ENCODE measurements around the gene FGF14.

Gene FGF14

DNA sequence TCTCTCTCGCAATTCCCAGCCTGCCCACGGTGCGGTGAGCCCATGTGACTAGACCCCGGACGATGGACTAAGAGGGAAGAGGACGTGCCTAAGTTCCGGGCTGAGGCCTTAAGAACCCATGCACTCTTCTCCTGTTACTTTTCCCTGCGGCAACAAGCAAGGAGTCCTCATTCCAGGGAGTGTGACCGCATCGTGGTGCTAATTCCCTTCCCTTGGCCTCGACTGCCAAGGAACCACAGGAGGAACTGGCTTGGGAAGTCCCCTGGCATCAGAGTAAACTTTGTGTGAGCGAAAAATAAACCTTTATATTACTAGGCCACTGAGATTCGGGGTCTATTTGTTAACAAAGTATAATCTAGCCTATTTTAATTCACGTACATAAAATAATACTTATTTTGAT, 34.0 kb downstream of the FGF14 start:
- DNase-seq (ENCODE audit: low read depth) = no peak

DNA sequence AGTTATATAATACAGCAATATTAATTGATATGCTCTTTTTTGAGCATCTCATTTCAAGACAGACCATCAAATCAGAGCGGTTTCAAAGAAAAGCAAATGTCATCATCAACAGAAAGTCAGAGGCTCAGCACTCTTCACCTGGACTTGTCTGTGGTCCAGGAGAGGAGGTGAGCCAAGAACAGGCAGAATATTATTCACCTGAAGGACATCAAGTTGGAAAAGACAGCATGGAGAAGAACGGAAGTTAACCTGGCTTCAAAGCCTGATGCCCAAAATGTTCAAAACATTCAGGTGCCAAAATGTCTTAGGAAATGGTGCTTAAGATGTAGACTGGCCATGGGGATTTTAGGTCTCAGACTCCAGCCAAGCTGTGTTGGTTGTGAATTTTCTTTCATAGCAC, 40.7 kb downstream of the FGF14 start:
- DNase-seq (ENCODE audit: low read depth) = no peak

DNA sequence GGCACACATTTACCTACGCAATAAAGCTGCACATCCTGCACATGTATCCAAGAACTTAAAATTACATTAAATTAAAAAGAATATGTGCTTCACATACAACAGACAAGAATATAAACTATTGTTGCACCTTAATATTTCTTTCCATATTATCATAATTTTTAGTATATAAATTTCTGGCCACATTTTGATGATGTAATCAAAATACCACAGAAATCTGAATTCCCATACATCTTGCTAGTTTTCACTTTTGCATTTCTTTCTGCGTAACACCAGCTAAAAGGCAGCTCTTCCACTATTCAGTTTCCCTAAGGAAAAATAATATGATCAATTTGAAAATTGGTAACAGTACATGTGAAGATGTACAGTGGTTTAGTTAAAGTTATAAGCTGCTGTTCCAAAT, 42.6 kb downstream of the FGF14 start:
- DNase-seq (ENCODE audit: low read depth) = no peak

DNA sequence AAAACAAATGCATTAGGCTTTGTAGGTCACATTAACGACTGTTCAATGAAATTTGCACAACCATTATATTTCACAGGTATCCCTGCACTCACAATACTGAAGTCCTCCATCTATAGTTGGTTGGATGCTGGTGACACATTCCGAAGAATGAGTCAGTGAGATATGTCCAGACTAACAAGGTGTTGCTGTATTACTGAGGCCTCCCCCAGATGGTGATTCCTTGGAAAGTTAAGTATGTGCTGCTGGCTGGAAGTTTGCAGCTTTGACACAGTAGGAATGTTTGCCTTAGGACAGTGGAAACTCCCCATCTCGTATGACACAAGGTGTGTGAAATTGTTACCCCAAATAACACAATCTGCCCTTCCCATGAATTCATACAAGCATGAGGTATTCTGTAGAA, 46.6 kb downstream of the FGF14 start:
- DNase-seq (ENCODE audit: low read depth) = no peak

DNA sequence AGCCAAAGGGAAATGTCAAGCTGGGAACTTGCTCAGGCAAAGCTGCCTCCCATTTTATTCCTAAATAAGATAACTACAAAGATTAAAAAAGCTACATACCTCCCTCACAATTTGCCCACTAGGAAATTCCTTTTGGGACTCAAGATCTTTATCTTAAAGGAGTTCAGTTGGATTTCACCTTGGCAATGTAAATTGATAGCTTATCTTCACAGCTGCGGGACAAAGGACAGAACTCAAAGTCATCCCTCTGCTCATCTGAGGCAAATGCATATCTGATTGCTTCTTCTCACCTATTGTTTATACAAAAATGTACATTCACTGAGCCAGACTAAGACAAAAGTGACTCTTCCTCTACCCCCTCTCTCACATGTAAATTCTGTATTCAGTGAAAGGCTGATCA, 47.8 kb downstream of the FGF14 start:
- no peak for DNase-seq (ENCODE audit: low read depth)

DNA sequence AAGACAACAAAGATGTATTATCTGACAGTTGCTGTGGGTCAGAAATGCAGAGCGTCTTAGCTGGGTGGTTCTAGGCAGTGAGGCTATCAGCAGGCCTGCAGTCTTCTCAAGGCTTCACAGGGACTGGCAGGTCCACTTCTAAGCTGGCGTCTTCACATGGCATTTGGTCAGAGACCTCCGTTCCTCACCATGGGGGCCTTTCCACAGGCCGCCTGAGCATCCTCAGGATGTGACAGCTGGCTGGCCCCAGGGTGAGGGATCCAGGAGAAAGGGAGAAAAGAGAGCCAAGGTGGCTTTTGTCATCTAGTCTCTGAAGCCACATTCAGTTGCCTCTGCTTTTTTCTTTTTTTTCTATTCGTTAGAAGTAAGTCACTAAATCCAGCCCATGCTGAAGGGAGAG, 50.3 kb downstream of the FGF14 start:
- no peak for DNase-seq (ENCODE audit: low read depth)

DNA sequence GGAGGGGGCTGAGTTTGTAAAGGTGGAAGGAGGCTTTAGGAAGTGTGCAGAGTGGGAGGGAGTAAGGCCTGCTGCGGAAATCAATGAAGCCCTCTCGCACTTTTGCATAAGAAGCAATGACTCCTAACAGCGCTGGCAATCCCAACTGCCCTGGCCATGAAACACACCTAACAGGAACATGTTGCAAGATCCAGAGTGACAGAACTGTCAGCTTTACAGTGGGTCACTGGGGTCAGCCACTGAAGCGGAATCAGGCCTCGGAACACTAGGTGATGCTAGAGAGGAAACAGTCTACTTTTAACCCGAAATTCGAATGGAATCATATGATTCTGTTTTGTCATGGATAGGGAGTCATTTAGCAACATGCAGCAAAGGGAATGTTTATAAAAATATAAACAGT, 54.4 kb downstream of the FGF14 start:
- no peak for DNase-seq (ENCODE audit: low read depth)

DNA sequence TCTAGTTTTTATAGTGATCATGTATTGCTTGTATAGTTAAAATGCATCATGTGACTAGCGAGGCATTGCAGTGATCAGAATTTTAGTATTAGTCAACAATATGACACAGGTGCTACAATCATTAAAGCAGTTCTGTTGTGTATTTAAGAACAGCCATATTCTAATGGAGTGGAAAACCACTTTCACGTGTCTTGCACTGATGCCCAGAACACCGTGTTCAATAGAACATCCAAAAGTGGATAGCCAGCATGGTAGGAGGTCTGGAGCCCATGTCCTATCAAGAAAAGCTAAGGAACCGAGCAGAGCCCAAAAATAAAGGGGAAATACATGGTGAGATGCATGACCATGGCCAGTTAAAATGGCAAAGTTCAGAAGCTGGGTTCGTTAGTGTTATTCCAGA, 55.1 kb downstream of the FGF14 start:
- no peak for DNase-seq (ENCODE audit: low read depth)

DNA sequence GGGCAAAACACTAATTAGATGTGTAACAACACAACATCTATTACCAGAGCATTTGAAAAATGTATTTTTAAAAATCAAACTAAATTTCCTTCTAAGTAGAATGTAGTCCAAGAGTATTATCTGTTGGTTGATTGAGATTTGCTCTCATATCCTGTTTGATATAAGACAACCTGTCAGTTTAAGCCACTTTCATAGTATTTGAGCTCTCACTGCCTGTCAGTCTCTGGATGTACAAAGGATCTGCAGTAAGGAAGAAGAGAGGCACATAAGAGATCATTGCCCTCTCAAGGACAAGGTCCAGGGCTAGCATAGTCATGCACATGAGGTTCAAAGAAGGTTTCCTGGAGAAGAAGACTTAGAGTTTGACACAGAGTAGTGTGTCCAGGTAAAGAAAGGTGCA, 57.4 kb downstream of the FGF14 start:
- DNase-seq (ENCODE audit: low read depth) = no peak

DNA sequence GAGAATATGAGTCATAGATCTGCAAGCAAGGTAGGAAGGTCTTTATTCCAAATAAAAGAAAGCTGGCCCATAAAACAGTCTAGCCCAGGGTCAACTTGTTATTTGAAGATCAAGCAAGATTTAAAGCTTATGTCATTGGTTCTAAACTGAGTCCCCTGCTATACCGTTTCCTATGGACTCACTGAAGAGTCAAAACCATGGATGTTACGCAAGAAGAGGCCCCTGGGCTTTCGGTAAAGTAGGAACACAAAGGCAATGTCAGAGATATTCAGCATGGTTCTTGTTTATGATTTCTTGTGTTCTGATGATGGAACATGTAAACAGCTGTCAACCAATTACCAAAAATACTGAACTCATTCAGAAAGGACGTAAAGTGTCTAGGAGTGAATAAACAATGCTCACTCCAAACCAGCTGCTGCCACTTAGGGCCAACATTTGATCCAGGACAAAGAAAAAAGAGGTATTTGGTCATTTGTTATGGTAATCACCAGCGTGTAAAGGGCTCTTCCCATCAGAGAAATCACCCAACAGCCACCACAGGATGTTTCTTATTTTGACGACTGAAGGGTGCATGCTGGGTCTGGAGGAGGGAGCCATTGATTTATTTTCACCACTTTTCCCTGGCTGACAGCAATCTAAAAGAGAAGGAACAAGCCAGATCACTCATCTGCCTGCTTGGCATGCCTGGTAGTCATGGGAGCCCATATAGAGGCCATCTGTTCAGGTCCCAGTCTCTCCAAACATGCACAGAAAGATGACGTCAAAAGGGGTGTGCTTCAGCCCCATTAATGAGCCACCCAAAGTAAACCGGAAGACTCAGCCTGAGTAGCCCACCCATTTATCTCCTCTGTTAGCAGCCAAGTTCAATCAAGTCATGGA, 68.3 kb downstream of the FGF14 start:
- no peak for DNase-seq (ENCODE audit: low read depth)

DNA sequence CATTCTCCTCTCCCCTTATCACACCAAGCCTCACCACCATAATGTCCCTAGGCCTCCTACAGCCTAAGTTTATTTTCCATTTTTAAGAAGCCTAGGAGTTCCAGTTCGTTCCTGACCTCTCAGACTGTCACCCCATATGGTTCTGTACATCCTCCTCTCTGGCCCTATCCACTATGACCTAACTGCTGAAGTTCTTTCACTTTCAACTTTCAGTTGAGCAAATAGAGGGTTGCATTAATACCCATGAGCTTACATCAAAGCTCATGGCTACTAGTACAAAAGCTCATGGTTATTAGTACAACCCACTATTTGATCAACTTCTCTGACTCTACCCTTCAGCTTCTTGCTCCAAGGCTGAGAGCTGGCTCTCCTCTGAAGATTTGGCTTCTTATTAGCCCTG, 72.9 kb downstream of the FGF14 start:
- DNase-seq (ENCODE audit: low read depth) = no peak

DNA sequence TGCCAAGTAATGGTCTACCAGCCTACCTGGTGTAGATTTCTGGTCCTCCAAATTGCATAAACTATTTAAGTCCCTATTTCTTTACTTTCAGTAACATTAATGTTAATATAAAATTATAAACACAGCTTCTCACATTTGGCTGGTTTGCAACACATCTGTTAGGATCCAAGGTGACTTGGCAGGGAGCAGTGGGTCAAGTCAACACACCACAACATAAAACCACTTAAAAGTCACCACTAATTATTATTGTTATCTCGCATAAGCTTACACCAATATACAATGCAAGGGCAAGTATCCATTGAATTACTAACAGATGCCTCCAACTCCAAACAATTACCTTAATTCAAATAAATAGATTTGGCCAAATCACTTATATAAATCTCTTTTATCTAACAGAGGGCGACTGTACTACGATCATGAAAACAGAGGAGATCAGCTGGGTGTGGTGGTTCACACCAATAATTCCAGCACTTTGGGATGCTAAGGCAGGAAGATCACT, 74.7 kb downstream of the FGF14 start:
- DNase-seq (ENCODE audit: low read depth) = no peak

DNA sequence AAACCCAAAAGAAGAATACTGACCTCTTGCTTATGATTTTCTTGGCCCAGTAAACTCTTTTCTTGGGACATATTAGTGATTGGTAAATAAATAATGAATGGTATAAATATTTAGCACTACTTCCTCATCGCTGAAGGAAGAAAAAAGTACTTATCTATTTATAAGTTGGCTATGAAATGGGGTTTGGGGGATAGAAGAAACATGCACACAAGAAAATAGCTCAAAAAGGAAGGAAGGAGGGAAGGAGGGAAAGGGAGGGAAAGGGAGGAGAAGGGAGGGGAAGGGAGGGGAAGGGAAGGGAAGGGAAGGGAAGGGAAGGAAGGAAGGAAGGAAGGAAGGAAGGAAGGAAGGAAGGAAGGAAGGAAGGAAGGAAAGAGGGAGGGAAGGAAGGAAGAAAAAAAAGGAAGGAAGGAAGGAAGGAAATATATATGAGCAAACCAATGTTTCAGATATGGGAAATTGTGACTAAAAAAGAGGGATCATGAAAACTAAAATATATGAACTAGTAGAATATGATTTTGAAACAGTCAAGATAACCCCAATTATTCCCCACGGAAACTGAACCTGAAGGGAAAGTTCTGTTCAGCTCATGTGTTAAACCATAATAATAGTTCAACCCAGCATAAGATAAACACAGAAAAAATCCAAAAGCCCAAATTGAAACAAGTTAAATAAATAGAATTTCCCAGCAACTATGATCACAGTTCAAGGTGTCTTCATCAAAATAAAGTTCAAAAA, 75.3 kb downstream of the FGF14 start:
- DNase-seq (ENCODE audit: low read depth) = no peak

DNA sequence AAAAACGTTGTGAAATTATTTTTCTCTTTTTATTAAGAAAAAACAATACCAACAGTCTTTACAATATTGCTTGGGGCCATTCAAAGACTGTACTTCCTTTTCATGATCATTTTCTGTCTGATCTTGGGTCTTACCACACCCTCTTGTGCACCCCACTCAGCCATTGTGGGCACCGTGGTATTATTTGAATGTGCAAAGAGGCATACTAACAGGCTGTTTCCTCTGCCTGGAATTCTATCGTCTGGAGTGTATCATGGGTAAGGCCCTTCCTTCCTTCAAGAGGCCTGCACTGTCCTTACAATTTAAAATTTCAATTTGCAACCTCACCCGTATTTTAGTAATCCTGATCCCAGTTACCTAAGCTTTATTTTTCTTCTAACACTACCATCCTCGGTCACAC, 76.5 kb downstream of the FGF14 start:
- DNase-seq (ENCODE audit: low read depth) = no peak

DNA sequence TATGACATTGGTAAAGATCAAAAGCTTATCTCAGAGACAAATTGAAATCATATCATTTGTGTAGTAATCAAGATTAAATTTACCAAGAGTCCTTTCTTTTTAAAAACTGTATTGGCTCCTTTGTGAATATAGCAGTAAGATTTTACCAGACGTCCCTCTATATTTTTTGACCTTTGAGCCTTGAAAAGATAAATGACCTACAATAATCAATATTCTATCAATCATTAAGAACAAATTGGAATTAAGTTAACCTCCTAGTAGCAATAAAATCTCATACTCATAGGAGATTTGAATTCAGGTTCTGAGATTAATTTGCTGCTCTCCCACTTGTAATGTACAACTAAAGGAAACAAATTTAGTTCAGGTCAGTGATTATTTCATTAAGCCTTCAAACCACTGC, 78.3 kb downstream of the FGF14 start:
- DNase-seq (ENCODE audit: low read depth) = no peak

DNA sequence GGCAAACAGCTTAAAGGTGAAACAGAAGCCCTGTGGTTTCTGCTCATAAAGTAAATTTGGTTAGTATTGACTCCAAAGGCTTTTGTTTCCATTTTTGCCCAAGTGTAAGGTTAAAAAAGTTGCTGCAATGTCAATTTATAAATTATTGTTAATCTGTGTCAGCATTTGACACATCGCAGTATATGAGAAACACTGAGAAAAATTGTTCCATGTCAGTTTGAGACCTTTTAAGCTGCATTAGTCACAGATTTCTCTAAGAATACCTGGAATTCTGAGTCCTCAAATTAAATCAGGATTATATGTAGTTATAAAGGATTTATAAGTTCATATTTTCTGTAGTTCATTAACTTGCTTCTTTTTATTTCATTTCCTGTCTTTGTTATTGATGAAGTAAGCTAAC, 78.8 kb downstream of the FGF14 start:
- no peak for DNase-seq (ENCODE audit: low read depth)

DNA sequence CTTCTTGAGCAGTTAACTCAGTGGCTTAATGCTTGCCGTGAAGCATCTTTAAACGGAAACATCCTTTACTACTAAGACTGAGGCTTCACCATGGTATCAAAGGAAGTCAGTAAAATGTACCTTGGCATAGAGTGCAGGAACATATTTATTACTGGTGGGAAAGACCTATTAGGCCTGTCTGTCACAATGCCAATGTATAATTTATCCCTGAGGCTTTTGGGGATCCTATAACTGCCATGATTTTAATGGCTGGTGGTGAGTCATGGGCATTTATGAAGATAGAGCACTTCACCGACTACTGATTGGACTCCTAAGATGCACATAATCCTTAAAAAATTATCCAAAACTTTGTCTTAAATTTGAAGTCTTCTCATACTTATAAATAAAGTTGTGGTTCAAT, 79.6 kb downstream of the FGF14 start:
- no peak for DNase-seq (ENCODE audit: low read depth)

DNA sequence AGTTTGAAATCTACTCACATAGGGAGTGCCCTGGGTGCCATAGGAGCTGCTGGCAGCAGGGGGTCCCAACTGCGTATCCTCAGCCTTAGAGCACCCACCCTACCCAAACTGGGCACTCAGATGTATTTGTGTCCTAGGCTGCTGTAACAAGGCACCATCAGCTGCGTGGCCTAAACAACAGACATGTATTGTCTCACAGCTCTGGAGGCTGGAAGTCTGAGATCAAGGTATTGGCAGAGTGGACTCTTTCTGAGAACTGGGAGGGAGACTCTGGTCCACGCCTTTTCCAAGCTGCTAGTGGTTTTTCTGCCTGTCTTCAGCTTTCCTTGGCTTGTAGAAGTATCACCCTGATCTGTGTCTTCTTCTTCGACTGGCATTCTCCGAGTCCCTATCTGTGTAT, 83.6 kb downstream of the FGF14 start:
- DNase-seq (ENCODE audit: low read depth) = no peak

DNA sequence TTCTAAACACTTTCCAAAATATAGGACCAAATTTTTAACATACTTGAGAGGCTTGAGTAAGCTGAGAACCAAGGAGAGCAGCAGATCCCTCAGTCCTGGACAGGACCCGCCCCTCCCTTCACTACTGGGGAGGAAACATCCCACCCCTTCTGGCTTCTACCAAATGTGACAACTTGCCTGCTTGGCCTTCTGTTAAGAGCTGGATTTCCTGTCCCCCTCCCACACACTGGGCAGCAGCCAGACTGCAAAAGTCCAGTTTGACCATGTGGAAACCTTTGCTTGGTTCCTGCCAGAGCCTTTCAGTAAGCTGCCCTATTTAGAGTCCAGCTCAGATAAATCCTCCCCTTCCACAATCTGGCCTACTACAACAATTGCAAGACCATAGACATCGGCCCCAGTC, 84.3 kb downstream of the FGF14 start:
- DNase-seq (ENCODE audit: low read depth) = peak; percentile 49

DNA sequence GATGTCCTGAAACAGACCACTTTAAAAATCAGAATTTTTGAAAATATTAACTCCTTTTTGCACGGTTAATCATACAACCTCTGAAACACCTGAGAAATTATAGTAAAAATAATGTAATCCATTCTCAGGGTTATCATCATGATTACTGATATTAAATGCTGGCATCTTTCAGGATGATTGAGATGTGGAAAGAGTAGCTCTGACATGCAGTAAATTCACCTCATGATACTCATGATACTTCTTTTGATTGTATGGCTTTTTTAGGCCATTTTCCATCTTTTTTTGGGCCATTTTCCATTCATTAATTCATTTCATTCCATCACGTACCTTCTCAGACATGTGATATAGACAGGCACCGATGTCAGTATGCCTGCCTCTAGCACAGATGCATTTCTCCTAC, 85.1 kb downstream of the FGF14 start:
- DNase-seq (ENCODE audit: low read depth) = no peak

DNA sequence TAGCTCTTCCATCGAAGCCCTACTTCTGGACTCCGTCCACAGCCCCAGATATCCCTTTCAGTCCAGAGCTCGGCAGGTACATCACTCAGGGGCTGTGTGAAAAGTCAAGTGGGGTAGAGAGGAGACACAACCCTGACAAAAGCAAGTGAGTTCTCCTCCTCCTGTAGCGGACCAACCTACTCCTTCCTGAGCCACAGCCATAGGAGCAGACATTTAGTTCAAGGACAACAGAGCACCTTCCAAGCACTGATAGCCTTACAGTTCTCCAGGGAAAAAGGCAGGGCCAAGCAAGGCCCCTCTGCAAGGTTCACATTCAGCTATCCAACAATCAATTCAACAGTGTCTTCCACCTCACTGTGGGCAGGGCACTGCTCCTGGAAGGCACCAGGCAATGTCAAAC, 89.0 kb downstream of the FGF14 start:
- DNase-seq (ENCODE audit: low read depth) = no peak

DNA sequence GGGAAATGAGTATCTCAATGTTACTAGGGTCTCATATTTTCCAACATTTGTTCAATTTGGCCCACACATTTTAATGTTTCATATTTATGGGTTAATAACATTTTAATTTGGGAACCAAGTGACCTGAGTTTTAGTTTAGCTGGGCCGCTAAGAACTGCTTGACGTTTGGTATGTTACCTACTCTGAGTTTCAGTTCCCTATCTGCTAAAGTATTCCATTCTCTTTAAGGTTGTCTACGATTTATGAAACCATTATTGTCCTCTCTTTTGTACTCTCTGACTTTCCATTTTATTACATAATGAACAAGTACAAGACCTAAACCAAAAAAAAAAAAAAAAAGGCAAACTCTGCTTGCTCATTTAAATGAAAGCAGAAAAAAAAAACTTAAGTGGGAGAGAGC, 89.9 kb downstream of the FGF14 start:
- DNase-seq (ENCODE audit: low read depth) = no peak

DNA sequence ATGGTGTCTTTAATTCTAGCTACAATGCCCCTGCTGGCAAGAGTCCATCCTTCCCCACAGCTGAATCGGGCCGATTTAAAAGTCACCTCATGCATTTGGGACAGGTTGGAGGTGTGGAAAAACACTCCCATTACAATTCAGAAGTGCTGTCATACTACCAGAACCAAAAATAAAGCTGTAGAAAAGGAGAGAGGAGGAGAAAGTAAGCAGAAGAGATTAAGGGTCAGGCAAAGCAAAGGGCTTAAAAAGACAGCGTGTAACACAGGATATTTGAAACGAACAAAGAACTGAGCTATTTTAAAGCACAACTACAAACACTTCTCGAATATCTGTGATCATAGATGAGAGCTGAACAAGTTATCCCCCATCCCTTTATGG, 90.4 kb downstream of the FGF14 start:
- DNase-seq (ENCODE audit: low read depth) = no peak

Data from iris pigment epithelial cell (primary cell).